NCI-H748 (cell line): ENCODE data around the gene ATAD3B.
"Not testable (repeated sequence)": the region's sequence is repeated elsewhere in the genome, so short reads cannot be mapped to it uniquely, and the experiment has no call there.

Experiments
- DNase-seq: peaks from one replicate; lab custom pipeline; 2025; ENCODE audit not compliant: unreplicated experiment; lab: John Stamatoyannopoulos, UW

ATAD3B gene

GRCh38 chr1:1509465-1509850 lies 37.9 kb downstream of the ATAD3B start:
- not testable (repeated sequence) for DNase-seq

- peak; percentile 77 for DNase-seq
These were observed 39.5 kb downstream of the ATAD3B start for GRCh38 chr1:1510912-1511532.

- DNase-seq = peak; percentile 97
These were observed 40.1 kb downstream of the ATAD3B start, which contains the start of gene ATAD3A for GRCh38 chr1:1511533-1512285. Gene ATAD3A (plus strand): TSS chr1:1512162. CDS start chr1:1512269, 107 bp downstream.

GRCh38 chr1:1512425-1512824 lies 40.9 kb downstream of the ATAD3B start:
- DNase-seq = not testable (repeated sequence)

GRCh38 chr1:1513675-1514074 lies 42.1 kb downstream of the ATAD3B start:
- not testable (repeated sequence) for DNase-seq

- DNase-seq = not testable (repeated sequence)
These were observed 42.8 kb downstream of the ATAD3B start for GRCh38 chr1:1514376-1514775.

- not testable (repeated sequence) for DNase-seq
These were observed 45.4 kb downstream of the ATAD3B start for GRCh38 chr1:1516923-1517322.

- DNase-seq = no peak
These were observed 46.5 kb downstream of the ATAD3B start for GRCh38 chr1:1517973-1518620.

GRCh38 chr1:1518621-1519007 lies 47.0 kb downstream of the ATAD3B start:
- not testable (repeated sequence) for DNase-seq

GRCh38 chr1:1519805-1520505 lies 48.4 kb downstream of the ATAD3B start:
- not testable (repeated sequence) for DNase-seq

GRCh38 chr1:1521331-1521730 lies 49.8 kb downstream of the ATAD3B start:
- no peak for DNase-seq

GRCh38 chr1:1522536-1522935 lies 51.0 kb downstream of the ATAD3B start:
- not testable (repeated sequence) for DNase-seq

- not testable (repeated sequence) for DNase-seq
These were observed 51.7 kb downstream of the ATAD3B start for GRCh38 chr1:1523226-1523625.

- not testable (repeated sequence) for DNase-seq
These were observed 52.1 kb downstream of the ATAD3B start for GRCh38 chr1:1523651-1524050.

GRCh38 chr1:1524750-1525383 lies 53.3 kb downstream of the ATAD3B start:
- not testable (repeated sequence) for DNase-seq

GRCh38 chr1:1526476-1526875 lies 54.9 kb downstream of the ATAD3B start:
- not testable (repeated sequence) for DNase-seq

GRCh38 chr1:1527092-1527816 lies 55.7 kb downstream of the ATAD3B start:
- no peak for DNase-seq

GRCh38 chr1:1528301-1529267 lies 57.0 kb downstream of the ATAD3B start:
- no peak for DNase-seq

- no peak for DNase-seq
These were observed 57.8 kb downstream of the ATAD3B start for GRCh38 chr1:1529321-1529720.
